Measurements from ENCODE around the gene PPHLN1. TPM values are rescaled to one million over a fixed set of nuclear protein-coding genes. Genes with fewer than 3 reads are reported as not detected.
"Not testable (repeated sequence)": the region's sequence is repeated elsewhere in the genome, so short reads cannot be mapped to it uniquely, and the experiment has no call there.

The PPHLN1 gene
- total and polyA plus RNA-seq, 5 donors, result 39.2 to 48.8 (median 42.4) TPM

DNA sequence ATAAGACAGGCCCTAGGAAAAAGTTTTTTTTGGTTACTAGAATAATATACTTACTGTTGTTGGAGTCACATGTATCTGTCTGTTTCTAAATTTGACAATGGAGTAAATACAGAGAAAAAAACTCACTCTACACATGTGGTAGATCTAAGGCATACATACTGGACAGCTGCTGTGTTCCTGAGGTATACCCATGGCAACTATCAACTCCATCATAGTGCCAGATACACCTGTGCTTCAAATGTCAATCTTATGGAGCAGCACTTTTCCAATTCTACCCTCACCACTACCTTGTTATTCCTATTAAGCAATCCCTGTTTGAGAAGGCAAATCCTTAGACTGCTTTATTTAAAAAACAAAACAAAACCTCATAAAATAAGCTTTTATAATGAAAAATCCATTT lies 3.4 kb upstream of the PPHLN1 start:
- no peak for ATAC-seq
- no peak for DNase-seq
- intact Hi-C loops (cut with DNase I), result loop anchor here in 2 of 4 donors (10.0 kb wide), 1 partner anchor 88 kb away; the partner anchor contains the start of gene YAF2 (in 2 of the 2)

DNA sequence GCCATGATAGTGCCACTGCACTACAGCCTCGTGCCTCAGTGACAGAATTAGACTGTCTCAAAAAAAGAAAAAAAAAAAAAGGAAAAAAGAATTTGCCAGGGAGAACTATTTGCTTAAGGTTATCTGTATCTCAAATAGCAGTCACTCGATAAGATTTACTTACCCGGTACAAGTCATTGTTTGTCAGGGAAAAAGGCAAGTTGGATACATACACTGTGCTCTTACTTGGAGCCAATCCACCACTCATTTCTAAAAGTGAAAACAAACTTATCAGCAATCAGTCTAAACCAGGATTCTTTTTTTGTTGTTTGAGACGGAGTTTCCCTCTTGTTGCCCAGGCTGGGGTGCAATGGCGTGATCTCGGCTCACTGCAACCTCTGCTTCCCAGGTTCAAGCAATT lies 2.1 kb upstream of the PPHLN1 start:
- ATAC-seq, result no peak
- intact Hi-C loops (cut with DNase I), result loop anchor here in 2 of 4 donors (10.0 kb wide), 1 partner anchor 89 kb away; the partner anchor contains the start of gene YAF2 (in 2 of the 2)
- 73% methylated on average over 6 of the region's 6 CpGs for WGBS

More for the DNA sequence above, 3.4 kb upstream of the PPHLN1 start:
- no peak overlapping the region for H3K27ac ChIP-seq (ENCODE audit: low read length)
- H3K4me1 ChIP-seq (ENCODE audit: control insufficient read depth, insufficient read depth, low read length), result peaks cover 4% of the 10 kb centered on the region
- no peak overlapping the region for H3K4me3 ChIP-seq (ENCODE audit: low read length)
- H3K27me3 ChIP-seq (ENCODE audit: control insufficient read depth, insufficient read depth), result no peaks in the 10 kb centered on the region
- H3K9me3 ChIP-seq (ENCODE audit: control insufficient read depth, low read length), result no peaks in the 10 kb centered on the region

DNA sequence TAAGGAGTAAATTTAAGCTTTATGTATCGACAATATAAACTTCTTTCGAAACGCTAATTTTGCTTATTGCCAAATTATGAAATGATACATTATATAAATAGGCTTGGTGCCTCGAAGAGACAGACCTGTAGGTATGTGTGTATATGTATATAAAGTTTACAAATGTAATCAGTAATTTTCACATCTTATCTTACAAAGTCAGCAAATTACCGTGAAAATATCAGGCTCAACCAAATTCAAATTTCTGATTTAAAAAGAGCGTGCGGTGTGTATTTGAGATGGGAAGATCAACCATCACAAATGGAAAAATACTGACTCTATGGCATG lies 678 bp upstream of the PPHLN1 start:
- Histone ChIP-seq H3K27me3 (ENCODE audit: control insufficient read depth, insufficient read depth) (no peaks in the 10 kb centered on the region), H3K4me3 (ENCODE audit: low read length) (peak overlapping the region; percentile 89), H3K9me3 (ENCODE audit: control insufficient read depth, low read length) (no peaks in the 10 kb centered on the region), H3K27ac (ENCODE audit: low read length) (no peak overlapping the region), H3K4me1 (ENCODE audit: control insufficient read depth, insufficient read depth, low read length) (peaks cover 4% of the 10 kb centered on the region)
- ATAC-seq (no peak), DNase-seq (no peak)
- 47% methylated on average over 7 of the region's 7 CpGs for WGBS
- intact Hi-C loops (cut with DNase I), result loop anchor here in 2 of 4 donors (10.0 kb wide), 1 partner anchor 90 kb away; the partner anchor contains the start of gene YAF2 (in 2 of the 2)

More for the DNA sequence above, 2.1 kb upstream of the PPHLN1 start:
- H3K4me3 ChIP-seq (ENCODE audit: low read length), result no peak overlapping the region
- no peaks in the 10 kb centered on the region for H3K9me3 ChIP-seq (ENCODE audit: control insufficient read depth, low read length)
- H3K27me3 ChIP-seq (ENCODE audit: control insufficient read depth, insufficient read depth), result no peaks in the 10 kb centered on the region
- DNase-seq, result no peak
- peaks cover 4% of the 10 kb centered on the region for H3K4me1 ChIP-seq (ENCODE audit: control insufficient read depth, insufficient read depth, low read length)
- H3K27ac ChIP-seq (ENCODE audit: low read length), result no peak overlapping the region

DNA sequence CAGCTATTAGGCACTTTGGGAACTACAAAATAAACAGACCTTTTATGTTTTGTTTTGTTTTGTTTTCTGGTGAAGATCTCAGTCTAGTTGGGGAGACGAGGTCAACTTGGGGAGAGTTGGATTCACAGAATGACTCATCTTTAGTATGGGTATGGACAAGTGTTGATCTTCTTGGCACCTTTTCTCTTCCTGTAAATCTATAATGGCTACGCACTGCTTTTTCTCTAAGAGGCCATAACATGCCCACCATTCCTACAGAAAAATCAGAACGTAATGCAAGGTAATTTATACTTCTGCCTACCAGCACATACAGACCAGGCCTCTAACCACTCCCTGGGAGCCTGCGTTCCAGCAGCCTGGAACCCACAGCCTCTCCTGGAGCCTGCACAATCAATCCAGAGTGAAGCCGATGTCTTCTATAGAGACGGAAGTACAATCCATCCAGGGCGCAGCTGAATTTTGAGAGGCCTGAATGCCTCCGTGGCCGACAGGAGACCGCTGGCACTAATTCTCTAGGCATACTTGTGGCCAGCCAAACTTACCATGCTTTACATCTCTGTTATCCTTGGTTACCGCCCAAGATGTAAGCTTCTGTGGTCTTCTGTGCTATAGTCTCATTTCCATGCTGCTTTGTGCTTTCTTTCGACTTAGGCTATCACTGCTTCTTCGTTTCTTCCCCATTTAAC lies 717 bp downstream of the PPHLN1 start:
- no peak for ATAC-seq
- DNase-seq, result no peak
- Histone ChIP-seq H3K27me3 (ENCODE audit: control insufficient read depth, insufficient read depth) (no peaks in the 10 kb centered on the region), H3K4me3 (ENCODE audit: low read length) (peak overlapping the region; percentile 89), H3K27ac (ENCODE audit: low read length) (peak overlapping the region; percentile 57), H3K4me1 (ENCODE audit: control insufficient read depth, insufficient read depth, low read length) (peaks cover 4% of the 10 kb centered on the region), H3K9me3 (ENCODE audit: control insufficient read depth, low read length) (no peaks in the 10 kb centered on the region)
- intact Hi-C loops (cut with DNase I), result loop anchor here in 2 of 4 donors (10.0 kb wide), 1 partner anchor 92 kb away; the partner anchor contains the start of gene YAF2 (in 2 of the 2)
- WGBS, result 10% methylated on average over 13 of the region's 13 CpGs

DNA sequence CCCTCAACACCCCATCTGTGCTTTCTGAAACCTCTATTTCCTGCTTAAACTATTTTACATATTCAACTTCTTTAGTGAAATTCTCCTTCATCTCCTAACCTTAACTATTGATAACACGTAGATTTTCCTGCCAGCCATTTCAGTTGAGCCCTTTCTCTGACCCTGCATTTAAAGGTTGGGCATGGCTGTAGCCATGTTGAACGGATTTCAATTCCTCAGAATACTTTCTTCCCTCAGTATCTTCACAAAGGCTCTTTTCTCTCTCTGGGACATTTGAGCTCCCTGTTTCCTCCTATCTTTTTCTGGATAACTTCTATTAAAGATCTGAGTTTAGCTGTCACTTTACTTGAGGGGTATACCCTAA lies 1.2 kb downstream of the PPHLN1 start:
- Histone ChIP-seq H3K4me3 (ENCODE audit: low read length) (peak overlapping the region; percentile 89), H3K4me1 (ENCODE audit: control insufficient read depth, insufficient read depth, low read length) (peaks cover 4% of the 10 kb centered on the region), H3K9me3 (ENCODE audit: control insufficient read depth, low read length) (no peaks in the 10 kb centered on the region), H3K27me3 (ENCODE audit: control insufficient read depth, insufficient read depth) (no peaks in the 10 kb centered on the region), H3K27ac (ENCODE audit: low read length) (peak overlapping the region; percentile 17)
- DNase-seq, result no peak
- WGBS, result 63% methylated on average over 2 of the region's 2 CpGs
- intact Hi-C loops (cut with DNase I), result loop anchor here in 2 of 4 donors (10.0 kb wide), 1 partner anchor 92 kb away; the partner anchor contains the start of gene YAF2 (in 2 of the 2)
- ATAC-seq, result no peak

DNA sequence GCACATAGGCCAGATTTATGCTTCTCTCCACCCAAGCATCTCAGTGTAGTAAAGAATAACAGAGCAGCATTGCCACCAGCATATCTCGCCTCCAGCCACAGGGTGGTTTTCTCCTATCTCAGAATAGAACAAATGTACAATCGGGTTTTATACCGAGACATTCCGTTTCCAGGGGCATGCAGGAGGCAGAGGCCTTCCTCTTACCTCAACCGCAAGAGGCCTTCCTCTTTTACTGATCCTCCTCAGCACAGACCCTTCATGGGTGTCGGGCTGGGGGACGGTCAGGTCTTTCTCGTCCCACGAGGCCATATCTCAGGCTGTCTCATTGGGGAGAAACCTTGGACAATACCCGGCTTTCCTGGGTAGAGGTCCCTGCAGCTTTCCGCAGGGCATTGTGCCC lies 4.1 kb downstream of the PPHLN1 start:
- WGBS, result 89% methylated on average over 11 of the region's 11 CpGs
- not testable (repeated sequence) for H3K27me3 ChIP-seq (ENCODE audit: control insufficient read depth, insufficient read depth); H3K4me1 ChIP-seq (ENCODE audit: control insufficient read depth, insufficient read depth, low read length); H3K9me3 ChIP-seq (ENCODE audit: control insufficient read depth, low read length); H3K27ac ChIP-seq (ENCODE audit: low read length); DNase-seq; ATAC-seq; H3K4me3 ChIP-seq (ENCODE audit: low read length)
- intact Hi-C loops (cut with DNase I), result loop anchor here in 2 of 4 donors (5.0 to 10.0 kb wide), 2 partner anchors 195 to 203 kb away; no protein-coding TSS in a partner anchor

DNA sequence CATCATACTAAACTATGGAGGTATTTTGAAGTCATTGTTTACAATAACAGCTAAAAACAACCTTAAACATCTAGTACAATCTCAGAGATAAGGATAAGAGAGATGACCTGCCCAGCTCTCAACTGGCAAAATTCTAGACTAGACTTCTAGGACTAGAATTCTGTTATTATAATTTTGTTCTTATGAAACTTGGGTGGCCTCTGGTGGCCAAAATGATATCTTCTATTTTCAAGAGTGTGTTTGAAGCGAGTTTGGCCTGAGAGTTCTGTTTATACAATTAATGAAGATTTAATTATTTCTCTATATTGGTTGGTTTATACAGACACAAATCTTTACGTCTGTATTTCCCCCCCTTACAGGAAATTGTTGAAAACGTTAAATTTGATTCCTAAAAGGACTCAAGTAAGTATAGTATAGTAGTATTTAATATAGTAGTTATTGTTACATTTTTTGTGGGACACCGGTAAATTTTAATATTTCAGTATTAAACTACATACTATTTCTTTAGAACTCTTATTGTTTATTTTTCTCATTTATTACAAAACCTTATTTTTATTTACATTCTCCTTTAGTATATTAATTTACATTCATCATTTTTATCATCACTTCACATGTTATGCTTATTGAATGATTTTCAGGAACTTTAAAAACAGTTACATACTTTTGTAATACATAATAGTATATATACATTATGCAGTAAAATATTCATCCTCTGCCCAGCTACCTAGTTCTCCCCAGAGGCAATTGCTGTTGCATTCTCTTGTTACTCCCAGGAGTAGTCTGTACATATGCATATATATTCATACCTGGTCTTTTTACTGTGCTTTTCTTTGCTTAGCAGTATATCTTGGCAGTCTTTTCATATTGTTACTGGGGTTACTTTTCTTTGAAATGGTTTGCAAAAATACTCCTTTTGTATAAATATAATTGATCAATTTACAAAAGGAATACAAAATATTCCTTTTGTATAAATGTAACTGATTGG lies 6.6 kb downstream of the PPHLN1 start:
- Histone ChIP-seq H3K4me1 (ENCODE audit: control insufficient read depth, insufficient read depth, low read length) (peaks cover 2% of the 10 kb centered on the region), H3K4me3 (ENCODE audit: low read length) (no peak overlapping the region), H3K9me3 (ENCODE audit: control insufficient read depth, low read length) (no peaks in the 10 kb centered on the region), H3K27me3 (ENCODE audit: control insufficient read depth, insufficient read depth) (no peaks in the 10 kb centered on the region), H3K27ac (ENCODE audit: low read length) (no peak overlapping the region)
- 36% methylated on average over 4 of the region's 4 CpGs for WGBS
- ATAC-seq (peak in 1 of 2 donors; percentile 36), DNase-seq (peak in 1 of 3 donors; percentile 46)
- intact Hi-C loops (cut with DNase I), result loop anchor here in 3 of 4 donors (2.0 to 10.0 kb wide), 3 partner anchors 198 to 205 kb away; no protein-coding TSS in a partner anchor

DNA sequence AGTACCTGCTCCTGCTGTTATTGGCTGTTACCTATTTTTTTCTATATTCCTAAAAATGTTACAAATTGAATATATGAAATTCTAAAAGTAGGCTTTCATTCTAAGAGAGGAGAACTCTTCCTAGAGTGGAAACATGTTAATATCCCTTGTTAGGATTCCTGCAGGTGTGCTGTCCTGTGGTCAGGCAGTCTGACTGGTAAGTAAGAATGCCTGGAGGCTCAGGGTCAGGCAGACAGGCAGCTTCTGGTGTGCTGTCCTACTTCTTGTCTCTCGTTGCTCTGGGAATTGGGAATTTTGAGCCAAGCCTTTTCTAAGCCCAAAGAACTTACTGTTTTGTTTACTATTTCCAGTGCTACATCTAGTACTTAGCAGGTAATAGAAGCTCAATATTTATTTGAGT lies 10.3 kb downstream of the PPHLN1 start:
- ATAC-seq, result no peak
- Histone ChIP-seq H3K4me3 (ENCODE audit: low read length) (no peak overlapping the region), H3K27ac (ENCODE audit: low read length) (no peak overlapping the region), H3K9me3 (ENCODE audit: control insufficient read depth, low read length) (no peaks in the 10 kb centered on the region), H3K27me3 (ENCODE audit: control insufficient read depth, insufficient read depth) (no peaks in the 10 kb centered on the region), H3K4me1 (ENCODE audit: control insufficient read depth, insufficient read depth, low read length) (peaks cover 2% of the 10 kb centered on the region)
- intact Hi-C loops (cut with DNase I), result loop anchor here in 1 of 4 donors (10.0 kb wide), 1 partner anchor 201 kb away; no protein-coding TSS in a partner anchor
- 40% methylated on average over 1 of the region's 1 CpG for WGBS
- DNase-seq, result no peak

DNA sequence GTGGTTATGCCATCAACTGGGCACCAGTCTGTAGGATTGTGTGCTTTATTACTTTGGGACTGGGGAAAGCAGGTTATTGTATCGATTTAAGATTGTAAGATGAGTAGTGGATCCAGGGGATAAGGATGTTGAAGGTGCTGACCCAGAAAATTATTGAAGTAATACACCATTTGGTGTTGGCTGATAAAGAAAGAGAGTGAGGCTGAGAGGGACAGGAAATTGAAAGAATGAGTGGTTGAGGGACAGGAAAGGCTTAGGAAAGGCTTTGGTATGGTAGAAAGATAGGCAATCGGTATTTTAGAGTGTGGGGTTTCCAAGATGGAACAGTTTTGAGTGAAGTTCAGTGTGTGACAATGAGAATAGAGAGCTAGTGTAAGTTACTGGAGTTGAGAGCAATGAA lies 12.3 kb downstream of the PPHLN1 start:
- WGBS, result 86% methylated on average over 2 of the region's 2 CpGs

DNA sequence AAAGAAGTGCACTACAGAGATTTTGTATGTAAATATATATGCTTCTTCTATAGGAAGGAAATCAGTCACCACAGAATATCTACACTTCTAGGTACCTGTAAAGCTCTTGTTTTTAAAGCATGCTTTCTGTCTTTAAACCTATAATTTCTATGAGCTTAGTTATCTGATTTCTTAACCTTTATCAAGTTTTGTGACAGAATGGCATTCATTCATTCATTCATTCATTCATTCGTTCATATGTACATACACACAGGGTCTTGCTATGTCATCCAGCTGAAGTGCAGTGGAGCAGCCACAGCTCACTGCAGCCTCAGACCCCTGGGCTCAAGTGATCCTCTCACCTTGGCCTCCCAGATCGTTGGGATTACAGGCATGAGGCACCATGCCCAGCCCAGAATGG lies 16.1 kb downstream of the PPHLN1 start:
- H3K27ac ChIP-seq (ENCODE audit: low read length), result no peak overlapping the region
- H3K27me3 ChIP-seq (ENCODE audit: control insufficient read depth, insufficient read depth), result no peaks in the 10 kb centered on the region
- peaks cover 2% of the 10 kb centered on the region for H3K4me1 ChIP-seq (ENCODE audit: control insufficient read depth, insufficient read depth, low read length)
- intact Hi-C loops (cut with DNase I), result no loop called here
- ATAC-seq (no peak), DNase-seq (no peak)
- H3K9me3 ChIP-seq (ENCODE audit: control insufficient read depth, low read length), result no peaks in the 10 kb centered on the region
- WGBS, result 77% methylated on average over 2 of the region's 2 CpGs
- no peak overlapping the region for H3K4me3 ChIP-seq (ENCODE audit: low read length)

More for the DNA sequence above, 12.3 kb downstream of the PPHLN1 start:
- Histone ChIP-seq H3K27me3 (ENCODE audit: control insufficient read depth, insufficient read depth) (no peaks in the 10 kb centered on the region), H3K4me3 (ENCODE audit: low read length) (no peak overlapping the region), H3K4me1 (ENCODE audit: control insufficient read depth, insufficient read depth, low read length) (peaks cover 2% of the 10 kb centered on the region), H3K27ac (ENCODE audit: low read length) (no peak overlapping the region), H3K9me3 (ENCODE audit: control insufficient read depth, low read length) (no peaks in the 10 kb centered on the region)
- DNase-seq, result no peak
- intact Hi-C loops (cut with DNase I), result loop anchor here in 1 of 4 donors (10.0 kb wide), 1 partner anchor 203 kb away; no protein-coding TSS in a partner anchor
- no peak for ATAC-seq

Data from right cardiac atrium (tissue), 5 donors.